GM04503 (cell line): Measurements from ENCODE around the gene UBE2Q1.
A peak's percentile ranks its signal among the peaks of the same experiment; 100 is the strongest.

Experiments used
- DNase-seq: peaks from one replicate; pipeline ENCODE4 v3.0.0-alpha.2; 2012; ENCODE audit warnings: low read depth

UBE2Q1 gene

DNA sequence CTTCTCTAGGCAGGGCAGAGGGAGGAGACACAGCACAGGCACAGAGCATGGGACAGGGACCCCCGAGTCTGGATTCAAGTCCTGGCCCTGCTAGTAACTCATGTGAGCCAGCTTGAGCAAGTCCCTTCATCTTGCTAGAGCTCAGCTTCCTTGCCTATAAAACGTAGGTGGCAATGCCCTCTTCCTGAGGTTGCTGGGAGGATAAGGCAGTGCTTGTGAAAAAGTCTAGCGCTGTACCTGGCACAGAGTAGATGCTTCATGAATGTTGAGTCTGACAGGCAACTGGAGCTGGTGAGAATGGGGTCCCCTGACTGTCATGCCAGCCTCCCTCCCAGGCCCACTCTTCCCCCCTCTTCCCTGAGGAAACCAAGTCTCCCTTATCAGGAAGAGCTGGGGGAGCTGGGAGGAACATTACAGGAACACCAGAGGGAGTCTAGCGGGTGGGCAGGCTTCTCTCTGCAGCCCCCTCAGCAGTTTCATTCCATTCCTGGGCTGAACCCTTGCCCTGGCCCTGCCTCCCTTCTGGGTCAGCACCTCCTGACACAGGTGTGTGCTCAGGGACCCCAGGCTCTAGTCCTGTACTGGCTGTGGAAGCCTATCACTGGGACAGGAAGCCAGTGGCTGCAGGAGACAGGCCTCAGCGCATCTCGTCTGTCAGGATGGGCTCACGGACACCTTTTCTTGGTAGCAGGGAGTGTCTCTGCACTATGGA lies 19.0 kb upstream of the UBE2Q1 start:
- DNase-seq = no peak

DNA sequence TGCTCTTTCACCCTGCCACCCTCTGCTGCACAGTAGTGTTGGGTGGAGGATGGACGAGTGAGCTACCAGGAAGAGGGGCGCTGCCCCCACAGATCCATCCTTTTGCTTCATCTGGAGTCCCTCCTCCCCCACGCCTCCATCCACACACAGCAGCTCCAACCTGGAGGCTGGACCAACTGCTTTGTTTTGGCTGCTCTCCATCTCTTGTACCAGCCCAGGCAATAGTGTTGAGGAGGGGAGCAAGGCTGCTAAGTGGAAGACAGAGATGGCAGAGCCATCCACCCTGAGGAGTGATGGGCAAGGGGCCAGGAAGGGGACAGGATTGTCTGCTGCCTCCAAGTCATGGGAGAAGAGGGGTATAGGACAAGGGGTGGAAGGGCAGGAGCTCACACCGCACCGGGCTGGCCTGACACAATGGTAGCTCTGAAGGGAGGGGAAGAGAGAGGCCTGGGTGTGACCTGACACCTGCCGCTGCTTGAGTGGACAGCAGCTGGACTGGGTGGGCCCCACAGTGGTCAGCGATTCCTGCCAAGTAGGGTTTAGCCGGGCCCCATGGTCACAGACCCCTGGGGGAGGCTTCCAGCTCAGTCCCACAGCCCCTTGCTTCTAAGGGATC lies 17.6 kb upstream of the UBE2Q1 start:
- DNase-seq = no peak

GRCh38 chr1:154575147-154575927 lies 16.9 kb upstream of the UBE2Q1 start:
- DNase-seq = no peak

DNA sequence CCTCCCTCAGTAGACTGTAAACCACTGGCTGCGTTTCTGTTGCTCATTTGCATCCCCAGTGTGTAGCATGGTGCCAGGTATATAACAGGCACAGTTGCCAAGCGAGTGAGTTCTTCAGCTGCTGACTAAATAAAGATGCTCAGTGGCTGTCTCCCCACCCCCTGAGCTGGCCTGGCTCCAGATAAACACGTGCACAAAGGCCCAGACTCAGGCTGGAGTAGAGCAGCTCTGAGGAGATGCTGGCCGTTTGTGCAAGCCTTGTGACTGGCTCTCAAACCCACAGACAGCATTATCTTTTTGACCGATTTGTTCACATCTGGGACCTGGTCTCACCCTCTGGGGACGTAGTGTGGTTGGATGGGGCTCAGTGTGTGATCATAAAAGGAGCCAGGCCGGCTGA lies 16.3 kb upstream of the UBE2Q1 start:
- DNase-seq = no peak

- no peak for DNase-seq
Measured at GRCh38 chr1:154573168-154573510, 14.7 kb upstream of the UBE2Q1 start.

GRCh38 chr1:154572468-154573167 lies 14.2 kb upstream of the UBE2Q1 start:
- no peak for DNase-seq

- DNase-seq = no peak
Measured at GRCh38 chr1:154571964-154572288, 13.5 kb upstream of the UBE2Q1 start.

DNA sequence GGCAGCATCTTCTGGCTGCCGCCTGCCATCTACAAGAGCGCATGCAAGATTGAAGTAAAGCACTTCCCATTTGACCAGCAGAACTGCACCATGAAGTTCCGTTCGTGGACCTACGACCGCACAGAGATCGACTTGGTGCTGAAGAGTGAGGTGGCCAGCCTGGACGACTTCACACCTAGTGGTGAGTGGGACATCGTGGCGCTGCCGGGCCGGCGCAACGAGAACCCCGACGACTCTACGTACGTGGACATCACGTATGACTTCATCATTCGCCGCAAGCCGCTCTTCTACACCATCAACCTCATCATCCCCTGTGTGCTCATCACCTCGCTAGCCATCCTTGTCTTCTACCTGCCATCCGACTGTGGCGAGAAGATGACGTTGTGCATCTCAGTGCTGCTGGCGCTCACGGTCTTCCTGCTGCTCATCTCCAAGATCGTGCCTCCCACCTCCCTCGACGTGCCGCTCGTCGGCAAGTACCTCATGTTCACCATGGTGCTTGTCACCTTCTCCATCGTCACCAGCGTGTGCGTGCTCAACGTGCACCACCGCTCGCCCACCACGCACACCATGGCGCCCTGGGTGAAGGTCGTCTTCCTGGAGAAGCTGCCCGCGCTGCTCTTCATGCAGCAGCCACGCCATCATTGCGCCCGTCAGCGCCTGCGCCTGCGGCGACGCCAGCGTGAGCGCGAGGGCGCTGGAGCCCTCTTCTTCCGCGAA lies 12.9 kb upstream of the UBE2Q1 start:
- no peak for DNase-seq

DNA sequence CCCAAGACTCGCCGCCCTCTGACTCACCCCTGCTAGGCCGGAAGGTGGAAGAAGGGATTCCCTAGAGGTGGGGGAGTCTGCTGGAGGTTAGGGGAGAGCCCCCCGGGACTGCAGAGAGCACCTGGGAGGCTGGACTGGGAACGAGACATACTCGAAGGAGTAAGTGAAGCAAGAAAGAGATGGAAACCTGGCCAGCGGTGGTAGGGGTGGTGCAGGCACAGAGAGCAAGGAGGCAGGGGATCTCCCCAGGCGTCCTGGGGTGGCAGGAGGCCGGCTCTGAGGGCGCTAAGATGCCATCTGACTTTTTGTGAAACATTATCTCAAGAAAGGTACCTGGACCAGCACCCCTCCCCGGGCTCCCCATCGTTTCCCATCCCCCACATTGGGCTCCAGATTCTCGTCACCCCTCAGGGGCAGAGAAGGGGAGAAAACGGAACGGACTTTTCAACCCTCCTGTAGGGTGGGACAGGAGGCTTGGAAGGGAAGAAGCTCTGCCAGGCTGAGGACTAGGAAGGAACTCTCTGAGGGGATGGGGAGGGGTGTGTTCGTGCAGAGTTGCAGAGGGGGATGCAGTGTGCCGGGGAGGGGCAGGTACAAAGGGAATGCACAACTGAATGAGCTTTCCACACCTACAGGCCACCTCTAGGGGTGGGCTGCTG lies 9.8 kb upstream of the UBE2Q1 start:
- DNase-seq = no peak

DNA sequence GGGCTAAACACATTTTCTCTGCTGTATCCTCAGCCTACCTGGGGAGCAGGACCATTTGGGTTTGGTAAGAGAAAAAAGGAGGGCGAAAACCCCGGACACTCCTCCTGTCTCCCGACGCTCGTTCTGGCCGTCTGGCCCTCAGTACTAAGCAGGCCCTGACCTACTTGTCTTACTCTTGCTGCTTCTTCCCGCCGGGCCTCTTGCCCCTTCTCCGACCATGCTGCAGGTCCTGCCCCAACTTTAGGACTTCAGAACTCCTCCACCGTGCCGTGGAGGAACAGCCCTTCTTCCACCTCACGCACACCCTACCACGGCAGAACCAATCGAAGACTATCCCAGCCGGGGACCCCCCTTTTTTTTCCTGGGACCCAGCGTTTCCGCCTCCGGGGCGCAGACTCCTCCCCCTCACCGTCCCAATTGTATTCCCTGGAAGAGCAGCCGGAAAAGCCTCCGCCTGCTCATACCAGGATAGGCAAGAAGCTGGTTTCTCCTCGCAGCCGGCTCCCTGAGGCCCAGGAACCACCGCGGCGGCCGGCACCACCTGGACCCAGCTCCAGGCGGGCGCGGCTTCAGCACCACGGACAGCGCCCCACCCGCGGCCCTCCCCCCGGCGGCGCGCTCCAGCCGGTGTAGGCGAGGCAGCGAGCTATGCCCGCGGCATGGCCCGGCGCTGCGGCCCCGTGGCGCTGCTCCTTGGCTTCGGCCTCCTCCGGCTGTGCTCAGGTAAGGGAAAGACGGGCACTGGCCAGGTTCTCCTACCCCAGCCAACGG lies 9.1 kb upstream of the UBE2Q1 start, which contains the start of gene CHRNB2:
Gene CHRNB2 (plus strand): TSS at position 393 of the 771 bp plus-strand sequence. CDS start 267 bp downstream, at position 660.
- no peak for DNase-seq

GRCh38 chr1:154565876-154566275 lies 7.4 kb upstream of the UBE2Q1 start:
- DNase-seq = no peak

DNA sequence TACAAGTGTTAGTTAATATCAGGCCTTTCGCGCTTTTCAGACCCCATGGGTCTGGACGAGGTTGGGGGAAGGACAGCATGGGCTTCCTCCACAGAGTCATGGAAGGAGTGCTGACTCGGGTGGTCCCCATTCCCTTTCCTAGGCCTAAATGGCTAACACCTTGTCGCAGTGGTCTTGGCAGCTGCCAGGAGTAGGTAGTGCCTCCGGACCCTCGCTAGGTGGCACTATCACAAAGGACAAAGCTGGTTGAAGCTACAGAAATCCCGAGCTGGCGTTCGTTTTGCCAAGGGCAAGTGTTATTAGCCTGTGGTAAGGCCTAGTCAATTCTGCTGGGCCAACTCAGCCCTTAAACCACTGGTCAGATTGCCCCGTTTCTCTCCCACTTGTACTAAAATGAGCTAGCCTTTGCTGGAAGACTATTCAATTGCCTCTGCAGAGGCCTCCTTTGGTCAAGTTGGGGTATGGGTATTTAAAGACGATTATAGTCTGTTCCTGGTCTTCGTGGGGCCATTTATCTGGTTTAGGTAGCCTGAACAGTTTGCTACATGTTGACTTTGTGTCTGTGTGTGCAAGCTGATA lies 1.1 kb upstream of the UBE2Q1 start:
- DNase-seq = peak; percentile 53

- peak; percentile 85 for DNase-seq
Measured at GRCh38 chr1:154558720-154559465, 431 bp upstream of the UBE2Q1 start.

- DNase-seq = no peak
Measured at GRCh38 chr1:154557248-154557938, 1.1 kb downstream of the UBE2Q1 start.

GRCh38 chr1:154556422-154556821 lies 2.0 kb downstream of the UBE2Q1 start:
- no peak for DNase-seq

DNA sequence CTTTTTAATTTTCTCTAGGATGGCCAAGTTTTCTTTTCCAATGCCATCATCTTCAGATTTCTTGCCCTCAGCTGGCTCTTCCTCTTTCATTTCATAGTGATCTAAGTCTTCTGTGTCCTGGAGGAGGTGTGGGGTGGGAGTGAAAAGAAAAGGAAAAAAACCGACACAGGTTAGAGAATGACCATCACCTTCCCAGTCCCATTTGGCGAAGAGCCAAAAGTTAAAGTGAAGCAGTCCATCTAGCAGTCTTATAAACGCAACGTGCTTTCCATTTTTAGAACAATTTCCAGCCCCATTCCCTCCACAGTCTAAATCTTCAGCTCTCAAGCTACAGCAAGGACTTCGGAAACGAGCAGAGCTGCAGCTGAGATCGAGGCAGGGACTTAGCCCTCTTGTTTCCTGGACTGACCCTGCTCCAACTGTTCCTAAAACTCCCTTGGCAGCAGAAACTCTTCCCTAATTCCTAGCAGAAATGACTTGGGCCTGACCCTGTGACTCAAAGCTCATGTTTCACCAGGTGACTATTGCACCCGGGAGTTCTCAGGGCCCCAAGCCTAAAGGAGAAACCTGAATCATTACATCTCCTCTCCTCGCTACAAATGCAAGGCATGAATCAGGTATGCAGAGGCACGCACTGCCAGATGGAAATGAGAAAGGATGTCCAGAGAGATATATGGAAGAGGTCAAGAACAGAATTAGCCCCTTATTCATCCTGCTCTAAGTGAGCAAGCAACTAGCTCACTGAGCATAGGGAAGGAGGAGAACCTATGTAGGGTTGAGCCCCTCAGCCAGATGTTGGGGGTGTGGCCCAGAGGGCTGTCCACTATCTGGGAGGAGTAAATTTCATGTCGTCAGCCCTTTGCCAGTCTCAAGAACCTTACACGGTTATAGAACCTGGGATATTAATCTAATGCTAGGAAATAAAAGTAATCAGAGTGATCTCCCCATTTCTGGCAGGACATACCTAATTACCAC lies 5.1 kb downstream of the UBE2Q1 start:
- no peak for DNase-seq

GRCh38 chr1:154552036-154552435 lies 6.4 kb downstream of the UBE2Q1 start:
- DNase-seq = no peak

DNA sequence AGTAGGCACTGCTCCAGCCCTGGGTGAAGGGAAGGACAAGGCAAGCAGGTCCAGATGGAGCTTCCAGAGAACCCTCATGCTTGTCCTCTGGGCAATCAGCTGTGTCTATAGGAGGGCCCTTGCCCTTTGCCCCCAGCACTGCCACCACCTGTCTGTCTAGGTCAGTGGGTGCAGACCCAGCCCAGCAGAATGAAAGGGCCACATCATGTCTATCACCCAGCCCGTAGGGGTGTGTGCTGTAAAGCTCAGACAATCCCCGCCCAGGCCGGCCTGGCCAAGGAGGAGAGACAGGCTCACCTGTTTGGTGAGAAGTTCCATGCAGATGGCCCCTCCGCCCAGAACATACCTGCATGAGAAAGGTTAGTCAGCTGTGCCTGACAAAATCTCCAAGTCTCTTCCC lies 7.0 kb downstream of the UBE2Q1 start:
- DNase-seq = no peak
